GM18951 (cell line): ENCODE results near the gene SYNGR2.

ENCODE experiments used
- POLR2A ChIP-seq: IDR thresholded peaks from 4 replicates; pipeline ENCODE4 v1.6.1; 2011; ENCODE audit warnings: mild to moderate bottlenecking; ENCODE audit not compliant: insufficient read length, insufficient read depth; ENCODE audit errors: extremely low read depth
- in situ Hi-C: fragments of 300-500 bp; cut with MboI; formaldehyde crosslinking; loops from one replicate; pipeline ENCODE4 v1.12.0; 2022; ENCODE audit warnings: low sequenced_read_pairs, mixed read lengths, inconsistent platforms; ENCODE audit not compliant: unreplicated experiment

SYNGR2 gene

GRCh38 chr17:78125976-78126894 is 42.1 kb upstream of the SYNGR2 start:
- in situ Hi-C loops = no loop called here
- peak; percentile 18 for TF ChIP-seq POLR2A

DNA sequence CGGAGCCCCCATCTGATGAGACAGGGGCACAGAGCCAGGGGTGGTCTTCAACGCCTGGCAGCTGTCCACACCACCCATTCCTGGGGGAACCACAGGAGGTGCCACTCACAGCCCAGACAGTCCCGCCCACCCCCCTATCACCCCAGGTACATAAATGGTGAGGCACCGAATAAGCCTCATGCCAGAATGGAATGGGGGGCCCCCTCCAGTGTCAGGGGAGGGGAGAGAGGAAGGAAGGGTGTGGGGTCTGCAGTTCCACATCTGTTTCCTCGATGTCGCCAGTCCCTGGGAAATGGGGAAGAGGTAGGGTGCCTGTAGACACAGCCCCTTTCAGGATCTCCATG is 41.5 kb upstream of the SYNGR2 start:
- in situ Hi-C loops = no loop called here

DNA sequence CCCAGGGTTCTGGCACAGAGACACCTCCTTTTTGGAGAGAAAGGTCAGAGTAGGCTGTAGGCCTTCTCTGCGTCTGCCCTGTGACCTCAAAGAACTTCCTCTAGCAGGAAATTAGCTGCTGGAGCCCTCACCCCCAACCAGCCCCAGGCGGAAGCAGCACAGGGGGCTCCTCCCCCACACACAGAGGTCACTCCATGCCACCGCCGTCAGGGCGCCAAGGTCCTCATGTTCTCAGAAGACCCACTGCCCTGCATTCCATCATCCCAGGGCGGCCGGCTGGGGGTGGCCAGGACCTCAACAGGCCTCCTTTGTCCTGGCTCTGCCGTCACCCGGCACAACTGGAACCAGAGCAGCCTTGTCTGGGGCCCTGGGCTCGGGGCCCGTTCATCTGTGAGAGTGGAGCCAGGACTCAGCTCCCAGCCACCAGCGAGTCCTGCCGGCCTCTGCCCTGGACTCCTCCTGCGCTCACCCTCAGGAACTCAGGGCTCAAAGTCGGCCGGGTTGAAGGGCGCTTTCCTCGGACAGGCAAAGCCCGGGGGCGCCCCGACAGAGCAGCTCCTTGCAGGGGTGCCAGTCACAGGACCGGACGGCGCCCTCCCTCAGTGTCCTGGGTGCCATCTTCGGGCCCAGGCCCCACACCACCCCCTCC is 41.0 kb upstream of the SYNGR2 start:
- in situ Hi-C loops = no loop called here
- TF ChIP-seq POLR2A = peak; percentile 79

More for the DNA sequence above, 41.5 kb upstream of the SYNGR2 start:
- TF ChIP-seq POLR2A = no peak

DNA sequence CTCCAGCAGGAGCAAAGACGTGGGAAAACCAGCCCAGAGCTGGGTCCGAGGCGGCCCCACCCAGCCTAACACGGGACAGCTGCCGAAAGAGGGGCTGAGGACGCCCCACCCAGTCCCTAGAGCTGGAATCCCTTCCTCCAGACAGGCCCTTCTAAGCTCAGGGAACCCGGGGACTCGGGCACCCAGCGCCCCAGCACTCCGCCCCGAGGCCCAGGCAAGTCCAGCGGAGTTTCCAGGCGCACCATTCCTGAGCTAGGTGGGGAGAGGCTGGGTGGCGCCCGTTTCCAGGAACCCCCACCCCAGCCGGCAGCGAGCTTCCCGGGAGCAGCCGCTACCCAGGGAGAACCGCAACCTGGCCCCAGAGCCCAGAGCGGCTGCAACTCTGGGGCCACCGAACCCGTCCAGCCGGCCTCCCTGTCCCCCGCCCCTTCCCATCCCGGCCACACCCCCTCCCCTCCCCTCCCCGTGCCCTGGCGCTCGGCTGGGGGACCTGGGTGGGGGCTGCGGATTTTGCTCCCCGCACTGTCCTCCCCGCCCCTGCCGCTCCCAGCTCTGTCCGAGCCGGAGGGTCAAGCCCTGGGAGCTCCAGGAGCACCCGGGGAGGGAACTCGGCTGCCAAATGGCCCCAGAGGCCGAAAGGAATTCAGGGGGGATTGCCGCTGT is 40.4 kb upstream of the SYNGR2 start:
- in situ Hi-C loops = no loop called here
- no peak for TF ChIP-seq POLR2A

- peak; percentile 84 for TF ChIP-seq POLR2A
- in situ Hi-C loops = no loop called here
These were observed 39.6 kb upstream of the SYNGR2 start, which contains the start of gene TMC6 for GRCh38 chr17:78128551-78129350. Gene TMC6, minus strand, starts transcription at chr17:78128755. Its CDS starts 1,923 bp downstream, at chr17:78126832.

GRCh38 chr17:78129351-78130089 is 38.9 kb upstream of the SYNGR2 start:
- in situ Hi-C loops = no loop called here
- no peak for TF ChIP-seq POLR2A

DNA sequence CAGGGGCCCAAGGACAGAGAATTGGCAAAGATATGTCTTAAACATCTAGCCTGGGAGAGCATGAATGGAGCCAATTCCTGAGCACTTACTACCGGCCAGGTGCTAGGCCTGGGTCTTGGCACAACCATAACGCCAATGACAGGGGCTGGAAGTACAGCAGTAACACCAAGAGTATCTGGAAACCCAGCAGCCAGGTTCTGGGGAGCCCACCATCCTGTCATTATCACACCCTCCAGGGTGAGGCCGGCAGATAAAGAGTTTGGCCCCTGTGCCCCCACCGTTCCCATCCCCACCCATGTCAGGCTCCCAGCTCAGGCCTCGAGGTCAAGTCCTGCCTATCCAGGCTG is 38.3 kb upstream of the SYNGR2 start:
- no peak for TF ChIP-seq POLR2A
- in situ Hi-C loops = no loop called here

GRCh38 chr17:78130437-78131101 is 37.8 kb upstream of the SYNGR2 start, which contains the start of gene TMC8:
Gene TMC8, plus strand, starts transcription at chr17:78130771. Its CDS starts 818 bp downstream, at chr17:78131589.
- in situ Hi-C loops = no loop called here
- TF ChIP-seq POLR2A = peak; percentile 79

- in situ Hi-C loops = no loop called here
- no peak for TF ChIP-seq POLR2A
These were observed 37.0 kb upstream of the SYNGR2 start for GRCh38 chr17:78131172-78132083.

GRCh38 chr17:78132084-78132676 is 36.2 kb upstream of the SYNGR2 start:
- in situ Hi-C loops = no loop called here
- peak; percentile 72 for TF ChIP-seq POLR2A
